SK-N-SH (cell line): Measurements from ENCODE around the gene SSTR4.

Experiments
- CHD2 ChIP-seq: fragments of 150-350 bp; IDR thresholded peaks from 2 replicates; pipeline ENCODE4 v1.6.1; 2018; ENCODE audit warnings: low read length; ENCODE audit not compliant: partially characterized antibody
- CTCF ChIP-seq: fragments of 200-600 bp; sonication (generic); IDR thresholded peaks from 2 replicates; pipeline ENCODE4 v1.6.1; 2017; ENCODE audit warnings: antibody characterized with exemption, mild to moderate bottlenecking, moderate library complexity
- EP300 ChIP-seq, 2 experiments: IDR thresholded peaks; 2 replicates each; pipeline versions ENCODE4 v1.4.0 to v1.6.1; 2012; ENCODE audit warnings: borderline replicate concordance in 1 of 2, low read depth in 1 of 2, low read length in 1 of 2
- FOXM1 ChIP-seq: IDR thresholded peaks from 2 replicates; pipeline ENCODE4 v1.4.0; 2012; ENCODE audit warnings: low read depth, mild to moderate bottlenecking
- MAX ChIP-seq: IDR thresholded peaks from 2 replicates; pipeline ENCODE4 v1.4.0; 2012; ENCODE audit warnings: low read depth
- REST ChIP-seq: IDR thresholded peaks from 2 replicates; pipeline ENCODE4 v1.6.1; 2012; ENCODE audit warnings: mild to moderate bottlenecking, low read depth, low read length, moderate library complexity
- TAF1 ChIP-seq: IDR thresholded peaks from 2 replicates; pipeline ENCODE4 v1.6.1; 2012; ENCODE audit warnings: low read depth, mild to moderate bottlenecking, low read length, moderate library complexity, borderline replicate concordance
- USF2 ChIP-seq: fragments of 150-350 bp; IDR thresholded peaks from 2 replicates; pipeline ENCODE4 v1.6.1; 2017; ENCODE audit warnings: antibody characterized with exemption, low read length, low read depth, borderline replicate concordance

- TF ChIP-seq MAX (no peak), CHD2 (no peak), CTCF (no peak), EP300 (IDR thresholded peaks at IDR 0.05; ENCODE audit: borderline replicate concordance in 1 of 2, low read depth in 1 of 2, low read length in 1 of 2) (no peak), REST (no peak), USF2 (no peak), TAF1 (no peak), FOXM1 (no peak)
Measured at GRCh38 chr20:23071398-23071797, 36.3 kb downstream of the SSTR4 start.
